Large intestine (tissue), 3 donors: Measurements from ENCODE around the gene REG1A. TPM values are rescaled to one million over a fixed set of nuclear protein-coding genes. Genes with fewer than 3 reads are reported as not detected.

Experiments used
- DNase-seq, 2 donors: peaks; one replicate each; pipeline versions ENCODE4 v3.0.0 to v3.0.0-alpha.2; 2013
- H3K27ac ChIP-seq: one replicate; pipeline ENCODE4 v1.5.1; 2013; ENCODE audit warnings: low read length
- H3K27me3 ChIP-seq: 2 replicates; pipeline ENCODE4 v1.6.1; 2013; ENCODE audit warnings: low read length; ENCODE audit not compliant: control insufficient read depth, insufficient read depth
- H3K36me3 ChIP-seq: 2 replicates; pipeline ENCODE4 v1.6.1; 2013; ENCODE audit warnings: low read length; ENCODE audit not compliant: control insufficient read depth, insufficient read depth
- H3K4me1 ChIP-seq: one replicate; pipeline ENCODE4 v1.6.1; 2013; ENCODE audit warnings: low read length; ENCODE audit not compliant: control insufficient read depth, insufficient read depth
- H3K4me3 ChIP-seq: one replicate; pipeline ENCODE4 v1.5.1; 2013; ENCODE audit warnings: low read length
- H3K9me3 ChIP-seq: one replicate; pipeline ENCODE4 v1.6.1; 2013; ENCODE audit warnings: mild to moderate bottlenecking, low read depth, low read length, moderate library complexity; ENCODE audit not compliant: control insufficient read depth
- WGBS: methylation state at CpG from one replicate; pipeline ENCODE4 v1.1.5; 2013; ENCODE audit warnings: low lambda C conversion rate; ENCODE audit not compliant: insufficient coverage; 5-methylcytosine and 5-hydroxymethylcytosine counted together
- polyA plus RNA-seq: library from polyadenylated mRNA; unstranded; fragments of 120-200 nt; gene quantifications from one replicate; pipeline ENCODE4 v1.2.1, GENCODE V29; 2013

Gene REG1A
- polyA plus RNA-seq, 1 donor = 2.5 TPM

GRCh38 chr2:79125721-79125985 is 5.4 kb downstream of the REG1A start:
- 100% methylated on average over 3 of the region's 3 CpGs for WGBS
- no peak overlapping the region for H3K27ac ChIP-seq
- H3K4me3 ChIP-seq = no peak overlapping the region
- H3K4me1 ChIP-seq = no peaks in the 10 kb centered on the region
- H3K36me3 ChIP-seq = no peaks in the 10 kb centered on the region
- DNase-seq = no peak
- H3K9me3 ChIP-seq = no peaks in the 10 kb centered on the region
- no peaks in the 10 kb centered on the region for H3K27me3 ChIP-seq

GRCh38 chr2:79128406-79128805 is 8.1 kb downstream of the REG1A start:
- DNase-seq = no peak
- Histone ChIP-seq H3K4me1 (no peaks in the 10 kb centered on the region), H3K36me3 (no peaks in the 10 kb centered on the region), H3K27me3 (no peaks in the 10 kb centered on the region), H3K27ac (no peak overlapping the region), H3K9me3 (no peaks in the 10 kb centered on the region), H3K4me3 (no peak overlapping the region)
- 100% methylated on average over 1 of the region's 3 CpGs for WGBS

GRCh38 chr2:79129260-79129659 is 9.0 kb downstream of the REG1A start:
- Histone ChIP-seq H3K4me3 (no peak overlapping the region), H3K4me1 (no peaks in the 10 kb centered on the region), H3K9me3 (no peaks in the 10 kb centered on the region), H3K27ac (no peak overlapping the region), H3K27me3 (no peaks in the 10 kb centered on the region), H3K36me3 (no peaks in the 10 kb centered on the region)
- whole genome bisulfite sequencing = no CpG with 5 or more reads among the region's 6 CpGs
- no peak for DNase-seq

- no peak overlapping the region for H3K4me3 ChIP-seq
- DNase-seq = no peak
- no peaks in the 10 kb centered on the region for H3K27me3 ChIP-seq
- no peak overlapping the region for H3K27ac ChIP-seq
- H3K4me1 ChIP-seq = no peaks in the 10 kb centered on the region
- no peaks in the 10 kb centered on the region for H3K9me3 ChIP-seq
- no peaks in the 10 kb centered on the region for H3K36me3 ChIP-seq
These were observed 9.5 kb downstream of the REG1A start for GRCh38 chr2:79129804-79130203.

GRCh38 chr2:79131687-79132086 is 11.4 kb downstream of the REG1A start:
- no peaks in the 10 kb centered on the region for H3K9me3 ChIP-seq
- H3K27me3 ChIP-seq = peaks cover 3% of the 10 kb centered on the region
- no peak overlapping the region for H3K4me3 ChIP-seq
- no CpG with 5 or more reads among the region's 4 CpGs for WGBS
- H3K4me1 ChIP-seq = no peaks in the 10 kb centered on the region
- no peak for DNase-seq
- H3K27ac ChIP-seq = no peak overlapping the region
- no peaks in the 10 kb centered on the region for H3K36me3 ChIP-seq

- Histone ChIP-seq H3K27ac (no peak overlapping the region), H3K9me3 (no peaks in the 10 kb centered on the region), H3K27me3 (peaks cover 16% of the 10 kb centered on the region), H3K36me3 (no peaks in the 10 kb centered on the region), H3K4me3 (no peak overlapping the region), H3K4me1 (no peaks in the 10 kb centered on the region)
- WGBS = no CpG with 5 or more reads among the region's 3 CpGs
- DNase-seq = no peak
These were observed 18.1 kb downstream of the REG1A start for GRCh38 chr2:79138385-79138784.

GRCh38 chr2:79139423-79139822 is 19.1 kb downstream of the REG1A start:
- no peak overlapping the region for H3K27ac ChIP-seq
- peaks cover 16% of the 10 kb centered on the region for H3K27me3 ChIP-seq
- H3K36me3 ChIP-seq = no peaks in the 10 kb centered on the region
- peak; percentile 58 to 78 for DNase-seq
- H3K4me1 ChIP-seq = no peaks in the 10 kb centered on the region
- H3K9me3 ChIP-seq = no peaks in the 10 kb centered on the region
- H3K4me3 ChIP-seq = no peak overlapping the region

- no CpG with 5 or more reads among the region's 2 CpGs for WGBS
- Histone ChIP-seq H3K4me1 (no peaks in the 10 kb centered on the region), H3K36me3 (no peaks in the 10 kb centered on the region), H3K27ac (no peak overlapping the region), H3K9me3 (no peaks in the 10 kb centered on the region), H3K27me3 (no peaks in the 10 kb centered on the region), H3K4me3 (no peak overlapping the region)
- DNase-seq = no peak
These were observed 35.7 kb downstream of the REG1A start for GRCh38 chr2:79155826-79156476.

GRCh38 chr2:79159030-79159429 is 38.7 kb downstream of the REG1A start:
- no peak for DNase-seq
- no CpG with 5 or more reads among the region's 2 CpGs for WGBS
- H3K36me3 ChIP-seq = no peaks in the 10 kb centered on the region
- no peak overlapping the region for H3K27ac ChIP-seq
- no peaks in the 10 kb centered on the region for H3K4me1 ChIP-seq
- H3K27me3 ChIP-seq = no peaks in the 10 kb centered on the region
- no peaks in the 10 kb centered on the region for H3K9me3 ChIP-seq
- H3K4me3 ChIP-seq = no peak overlapping the region

GRCh38 chr2:79159653-79160052 is 39.4 kb downstream of the REG1A start, which contains the start of gene REG3A:
Gene REG3A (minus strand): TSS chr2:79159753. CDS start chr2:79159405, 348 bp downstream.
- Histone ChIP-seq H3K36me3 (no peaks in the 10 kb centered on the region), H3K9me3 (no peaks in the 10 kb centered on the region), H3K4me3 (no peak within 1 kb of the TSS), H3K27me3 (no peaks in the 10 kb centered on the region), H3K4me1 (no peaks in the 10 kb centered on the region), H3K27ac (no peak within 1 kb of the TSS)
- DNase-seq = no peak

GRCh38 chr2:79162132-79162531 is 41.8 kb downstream of the REG1A start:
- 50% methylated on average over 1 of the region's 2 CpGs for WGBS
- H3K36me3 ChIP-seq = no peaks in the 10 kb centered on the region
- DNase-seq = peak; percentile 3 to 63
- H3K27ac ChIP-seq = no peak overlapping the region
- no peaks in the 10 kb centered on the region for H3K4me1 ChIP-seq
- no peak overlapping the region for H3K4me3 ChIP-seq
- H3K9me3 ChIP-seq = no peaks in the 10 kb centered on the region
- no peaks in the 10 kb centered on the region for H3K27me3 ChIP-seq
